Measurements from ENCODE around the gene ZNRD2. TPM values are rescaled to one million over a fixed set of nuclear protein-coding genes. Genes with fewer than 3 reads are reported as not detected.

Gene ZNRD2
- total RNA-seq, 2 donors from 2014 or later = 39.2 to 66.9 TPM

- Histone ChIP-seq H3K9me3 (no peaks in the 10 kb centered on the region), H3K36me3 (replicated peaks in 1 of 2; ENCODE audit: insufficient read depth in 1 of 2, low read depth in 2 of 2) (peaks cover 0 to 10% of the 10 kb centered on the region in 2 donors), H3K4me1 (peaks cover 17% of the 10 kb centered on the region), H3K27me3 (no peaks in the 10 kb centered on the region), H3K27ac (no peak overlapping the region), H3K4me3 (no peak overlapping the region)
- TF ChIP-seq POLR2A (IDR thresholded peaks at IDR 0.05) = no peak
- TF ChIP-seq, protein P1, sequence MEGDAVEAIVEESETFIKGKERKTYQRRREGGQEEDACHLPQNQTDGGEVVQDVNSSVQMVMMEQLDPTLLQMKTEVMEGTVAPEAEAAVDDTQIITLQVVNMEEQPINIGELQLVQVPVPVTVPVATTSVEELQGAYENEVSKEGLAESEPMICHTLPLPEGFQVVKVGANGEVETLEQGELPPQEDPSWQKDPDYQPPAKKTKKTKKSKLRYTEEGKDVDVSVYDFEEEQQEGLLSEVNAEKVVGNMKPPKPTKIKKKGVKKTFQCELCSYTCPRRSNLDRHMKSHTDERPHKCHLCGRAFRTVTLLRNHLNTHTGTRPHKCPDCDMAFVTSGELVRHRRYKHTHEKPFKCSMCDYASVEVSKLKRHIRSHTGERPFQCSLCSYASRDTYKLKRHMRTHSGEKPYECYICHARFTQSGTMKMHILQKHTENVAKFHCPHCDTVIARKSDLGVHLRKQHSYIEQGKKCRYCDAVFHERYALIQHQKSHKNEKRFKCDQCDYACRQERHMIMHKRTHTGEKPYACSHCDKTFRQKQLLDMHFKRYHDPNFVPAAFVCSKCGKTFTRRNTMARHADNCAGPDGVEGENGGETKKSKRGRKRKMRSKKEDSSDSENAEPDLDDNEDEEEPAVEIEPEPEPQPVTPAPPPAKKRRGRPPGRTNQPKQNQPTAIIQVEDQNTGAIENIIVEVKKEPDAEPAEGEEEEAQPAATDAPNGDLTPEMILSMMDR (IDR thresholded peaks at IDR 0.05) = no peak
- DNase-seq (peak in 1 of 4 donors; percentile 11), ATAC-seq (no peak)
- 69 to 83% methylated on average over 6 of the region's 6 CpGs for WGBS, 2 donors
- intact Hi-C loops (cut with DNase I) = no loop called here
These were observed 26.2 kb downstream of the ZNRD2 start for GRCh38 chr11:65596520-65596919.

GRCh38 chr11:65598258-65598699 lies 28.0 kb downstream of the ZNRD2 start:
- 94 to 97% methylated on average over 12 to 15 of the region's 16 CpGs for WGBS, 2 donors
- peaks cover 4% of the 10 kb centered on the region for H3K4me1 ChIP-seq
- no peak for TF ChIP-seq POLR2A (IDR thresholded peaks at IDR 0.05)
- TF ChIP-seq, protein P1 (IDR thresholded peaks at IDR 0.05) = no peak
- peaks cover 0 to 10% of the 10 kb centered on the region in 2 donors for H3K36me3 ChIP-seq (replicated peaks in 1 of 2; ENCODE audit: insufficient read depth in 1 of 2, low read depth in 2 of 2)
- intact Hi-C loops (cut with DNase I) = no loop called here
- no peak overlapping the region for H3K4me3 ChIP-seq
- H3K9me3 ChIP-seq = no peaks in the 10 kb centered on the region
- DNase-seq = no peak
- no peak overlapping the region for H3K27ac ChIP-seq
- ATAC-seq = no peak
- no peaks in the 10 kb centered on the region for H3K27me3 ChIP-seq

DNA sequence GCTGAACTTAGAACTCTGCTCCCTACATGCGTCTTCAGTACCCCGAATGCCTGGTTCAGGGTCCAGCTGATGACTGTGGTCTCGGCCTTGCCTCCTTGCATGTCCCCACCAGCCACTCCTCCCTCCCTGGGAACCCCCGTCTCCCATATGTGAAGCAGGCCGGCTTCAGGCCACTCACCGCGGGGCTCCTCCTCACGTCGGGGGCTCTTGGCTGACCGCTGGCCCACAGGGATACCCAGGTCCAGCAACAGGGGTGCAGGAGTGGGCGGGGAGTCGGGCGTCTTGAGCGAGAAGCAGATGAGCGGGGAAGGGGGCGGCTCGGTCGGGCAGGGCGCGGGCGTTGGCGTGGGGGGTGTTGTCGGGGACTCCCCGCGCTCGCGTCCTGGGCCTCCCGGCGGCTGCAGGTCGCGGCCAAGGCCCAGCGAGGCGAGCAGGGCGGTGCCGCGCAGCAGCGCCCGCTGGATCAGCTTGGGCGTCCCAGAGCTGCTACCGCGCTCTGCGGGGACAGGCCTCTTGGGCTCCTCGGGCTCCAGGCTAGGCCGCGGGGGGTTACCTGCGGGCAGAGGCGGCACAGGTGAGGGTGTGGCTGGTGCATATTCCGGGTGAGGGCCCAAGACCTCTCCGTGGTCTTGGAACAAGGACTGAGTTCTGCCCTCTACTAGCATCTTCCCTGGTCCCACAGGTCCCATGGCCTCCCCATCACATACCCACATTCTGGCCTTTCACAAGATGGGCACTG lies 29.1 kb downstream of the ZNRD2 start:
- DNase-seq (no peak), ATAC-seq (no peak)
- intact Hi-C loops (cut with DNase I) = no loop called here
- Histone ChIP-seq H3K36me3 (replicated peaks in 1 of 2; ENCODE audit: insufficient read depth in 1 of 2, low read depth in 2 of 2) (peaks cover 6 to 12% of the 10 kb centered on the region in 2 donors), H3K4me1 (no peaks in the 10 kb centered on the region), H3K4me3 (no peak overlapping the region), H3K27me3 (no peaks in the 10 kb centered on the region), H3K27ac (no peak overlapping the region), H3K9me3 (no peaks in the 10 kb centered on the region)
- TF ChIP-seq POLR2A (IDR thresholded peaks at IDR 0.05) = no peak
- TF ChIP-seq, protein P1 (IDR thresholded peaks at IDR 0.05) = no peak
- WGBS, 2 donors = 91 to 92% methylated on average over 31 to 38 of the region's 49 CpGs

DNA sequence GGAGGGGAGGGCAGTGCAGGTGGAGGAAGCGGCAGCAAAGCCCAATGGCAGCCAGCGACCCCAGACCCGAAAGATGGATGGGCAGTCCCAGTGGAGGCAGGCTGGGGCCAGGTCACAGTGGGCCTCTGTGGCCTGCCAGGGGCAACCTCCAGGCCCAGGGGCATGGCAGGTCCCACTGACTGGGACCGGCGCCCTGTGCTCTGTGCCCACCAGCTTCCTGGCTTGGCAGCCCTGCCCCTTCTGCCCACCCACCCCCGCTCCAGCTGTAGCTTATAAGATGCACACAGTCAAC lies 29.6 kb downstream of the ZNRD2 start:
- TF ChIP-seq, protein P1 (IDR thresholded peaks at IDR 0.05) = no peak
- no peak for TF ChIP-seq POLR2A (IDR thresholded peaks at IDR 0.05)
- Histone ChIP-seq H3K4me3 (no peak overlapping the region), H3K36me3 (replicated peaks in 1 of 2; ENCODE audit: insufficient read depth in 1 of 2, low read depth in 2 of 2) (peaks cover 11 to 17% of the 10 kb centered on the region in 2 donors), H3K4me1 (no peaks in the 10 kb centered on the region), H3K9me3 (no peaks in the 10 kb centered on the region), H3K27me3 (no peaks in the 10 kb centered on the region), H3K27ac (no peak overlapping the region)
- DNase-seq (no peak), ATAC-seq (no peak)
- intact Hi-C loops (cut with DNase I) = no loop called here
- 92% methylated on average over 6 of the region's 6 CpGs; no CpG with 5 or more reads in 1 of the 2 donors for WGBS, 2 donors

GRCh38 chr11:65604258-65604657 lies 34.0 kb downstream of the ZNRD2 start:
- no peak for DNase-seq
- H3K4me3 ChIP-seq = no peak overlapping the region
- H3K27me3 ChIP-seq = no peaks in the 10 kb centered on the region
- no peaks in the 10 kb centered on the region for H3K4me1 ChIP-seq
- no peak for ATAC-seq
- no peak for TF ChIP-seq POLR2A (IDR thresholded peaks at IDR 0.05)
- TF ChIP-seq, protein P1 (IDR thresholded peaks at IDR 0.05) = no peak
- 100% methylated on average over 1 of the region's 1 CpG for WGBS, 2 donors
- intact Hi-C loops (cut with DNase I) = no loop called here
- no peak overlapping the region for H3K27ac ChIP-seq
- peaks cover 18 to 19% of the 10 kb centered on the region in 2 donors for H3K36me3 ChIP-seq (replicated peaks in 1 of 2; ENCODE audit: insufficient read depth in 1 of 2, low read depth in 2 of 2)
- no peaks in the 10 kb centered on the region for H3K9me3 ChIP-seq
